ENCODE data around the gene JUP. TPM values are rescaled to one million over a fixed set of nuclear protein-coding genes. Genes with fewer than 3 reads are reported as not detected.
"Not testable (repeated sequence)": the region's sequence is repeated elsewhere in the genome, so short reads cannot be mapped to it uniquely, and the experiment has no call there.

JUP gene
- total RNA-seq, 2 donors from 2014 or later, result 67.9 to 85.4 TPM

DNA sequence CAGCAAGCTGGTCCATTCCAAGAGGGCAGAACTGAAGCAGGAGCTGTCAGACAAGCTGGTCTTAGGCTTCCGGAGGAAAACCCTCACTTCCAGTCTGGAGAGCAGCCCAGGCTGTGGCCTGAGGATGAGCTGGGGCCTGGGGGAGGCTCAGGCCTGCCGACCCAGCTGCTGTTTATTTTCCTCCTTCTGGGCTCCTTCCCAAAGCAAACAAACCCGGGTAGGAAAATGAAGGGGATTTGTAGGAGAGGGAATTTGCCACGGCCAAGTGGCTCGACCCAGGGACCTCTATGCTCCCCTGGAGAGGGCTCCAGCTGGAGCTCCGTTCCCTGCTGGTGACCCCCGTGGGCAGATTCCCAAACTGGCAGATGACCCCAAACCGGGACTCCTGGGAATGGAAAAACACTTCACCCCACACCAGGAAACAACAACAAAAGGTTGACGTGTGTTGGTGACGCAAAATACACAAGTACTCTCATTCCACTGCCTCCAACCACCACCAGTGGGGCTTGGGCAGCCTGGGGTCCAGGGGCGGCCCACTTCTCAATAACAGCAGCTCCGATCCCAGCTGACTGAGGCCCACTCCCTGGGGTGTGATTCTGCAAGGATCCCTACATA is 8.8 kb downstream of the JUP start:
- peak; percentile 69 for ATAC-seq
- Histone ChIP-seq H3K4me1 (peaks cover 76% of the 10 kb centered on the region), H3K4me3 (no peak overlapping the region), H3K27ac (peak overlapping the region; percentile 86 to 91 (median 87)), H3K36me3 (replicated peaks in 1 of 2; ENCODE audit: insufficient read depth in 1 of 2, low read depth in 2 of 2) (no peaks in the 10 kb centered on the region), H3K9me3 (no peaks in the 10 kb centered on the region), H3K27me3 (no peaks in the 10 kb centered on the region)
- 6 to 7% methylated on average over 12 of the region's 12 CpGs for WGBS, 2 donors
- TF ChIP-seq CTCF (IDR thresholded peaks at IDR 0.05) (peak in 4 of 7 experiments; percentile 2 to 30 (median 16)), POLR2A (IDR thresholded peaks at IDR 0.05) (peak in 2 of 3 donors; percentile 14 to 24)
- intact Hi-C loops (cut with DNase I), result no loop called here
- DNase-seq, result peak; percentile 65 to 82 (median 80)

DNA sequence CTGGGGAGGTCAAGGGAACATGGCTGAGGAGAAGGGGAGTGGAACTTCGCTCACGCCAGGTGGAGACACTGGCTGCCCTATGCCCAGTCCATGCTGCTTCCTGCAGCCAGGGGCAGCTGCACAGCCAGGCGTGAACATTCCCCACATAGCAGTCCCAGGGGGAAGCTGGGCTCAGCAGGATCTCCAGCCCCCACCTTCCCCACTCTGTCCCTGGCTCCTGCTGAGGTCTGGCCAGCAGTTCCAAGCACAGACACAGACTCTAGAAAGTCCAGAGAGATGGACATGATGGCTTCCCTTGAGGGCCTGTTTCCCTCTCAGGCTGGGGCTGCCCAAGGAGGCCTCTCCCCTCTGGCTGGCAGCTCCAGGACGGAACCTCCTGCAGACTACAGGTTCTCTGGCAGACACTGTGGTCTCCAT is 9.3 kb downstream of the JUP start:
- peak in 6 of 7 experiments; percentile 11 to 60 (median 48) for TF ChIP-seq CTCF (IDR thresholded peaks at IDR 0.05)
- TF ChIP-seq POLR2A (IDR thresholded peaks at IDR 0.05), result peak in 1 of 3 donors; percentile 21
- 22 to 80% methylated on average over 2 to 4 of the region's 4 CpGs for WGBS, 2 donors
- Histone ChIP-seq H3K27ac (peak overlapping the region; percentile 86 to 91 (median 87)), H3K4me1 (peaks cover 76% of the 10 kb centered on the region), H3K27me3 (no peaks in the 10 kb centered on the region), H3K36me3 (replicated peaks in 1 of 2; ENCODE audit: insufficient read depth in 1 of 2, low read depth in 2 of 2) (no peaks in the 10 kb centered on the region), H3K4me3 (no peak overlapping the region), H3K9me3 (no peaks in the 10 kb centered on the region)
- ATAC-seq, result peak; percentile 47
- DNase-seq, result peak; percentile 38 to 63 (median 58)
- intact Hi-C loops (cut with DNase I), result no loop called here

- H3K27ac ChIP-seq, result peak overlapping the region in 3 of 4 donors; percentile 86 to 91 (median 88)
- ATAC-seq; H3K36me3 ChIP-seq (replicated peaks in 1 of 2; ENCODE audit: insufficient read depth in 1 of 2, low read depth in 2 of 2); H3K27me3 ChIP-seq; H3K4me3 ChIP-seq; intact Hi-C loops (cut with DNase I); DNase-seq; H3K9me3 ChIP-seq: not testable (repeated sequence)
- H3K4me1 ChIP-seq, result peaks cover 74% of the 10 kb centered on the region
- WGBS, 2 donors, result 77 to 81% methylated on average over 14 of the region's 14 CpGs
Measured at GRCh38 chr17:41776262-41776900, 10.1 kb downstream of the JUP start.

DNA sequence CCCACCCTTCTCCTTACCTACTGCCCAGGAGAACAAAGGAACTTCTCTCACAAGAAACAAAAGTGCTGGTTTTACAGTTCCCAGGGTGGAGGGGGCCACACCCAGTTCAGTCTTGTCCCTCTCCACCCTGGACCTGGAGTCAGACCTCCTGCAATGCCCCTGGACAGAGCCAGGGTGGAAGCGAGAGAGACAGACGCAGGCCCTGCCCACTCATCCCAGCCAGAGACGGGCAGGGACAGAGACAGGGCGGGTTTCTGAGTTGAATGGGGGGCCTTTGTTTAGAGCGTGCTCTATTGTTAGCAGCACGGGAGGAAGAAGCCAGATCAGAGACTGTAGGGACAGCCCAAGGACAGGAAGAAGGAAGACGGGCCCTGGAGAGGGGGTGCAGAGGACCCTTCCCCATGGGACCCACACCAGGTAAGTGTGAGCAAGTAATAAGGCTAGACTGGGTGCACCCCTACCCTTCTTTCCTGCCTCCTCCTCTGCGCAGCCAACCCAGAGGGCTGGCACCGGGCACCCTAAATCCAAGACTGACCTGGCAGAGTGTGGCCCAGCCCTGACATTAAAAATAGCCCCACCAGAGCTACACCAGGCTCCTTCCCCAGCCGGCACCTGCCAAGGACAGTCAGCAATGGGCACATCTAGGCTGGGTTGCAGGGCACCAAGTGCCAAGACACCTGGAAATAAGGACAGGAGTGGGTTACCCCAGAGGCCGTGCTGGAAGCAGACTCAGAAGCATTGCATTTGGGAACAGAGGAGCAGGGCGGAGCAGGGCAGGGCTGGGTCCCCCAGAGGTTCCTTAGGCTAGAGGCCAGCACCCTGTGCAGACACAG is 10.9 kb downstream of the JUP start:
- H3K27me3 ChIP-seq, result no peaks in the 10 kb centered on the region
- ATAC-seq, result no peak
- H3K36me3 ChIP-seq (replicated peaks in 1 of 2; ENCODE audit: insufficient read depth in 1 of 2, low read depth in 2 of 2), result peaks cover 0 to 6% of the 10 kb centered on the region in 2 donors
- no peak overlapping the region for H3K4me3 ChIP-seq
- intact Hi-C loops (cut with DNase I), result no loop called here
- H3K9me3 ChIP-seq, result no peaks in the 10 kb centered on the region
- DNase-seq, result no peak
- H3K4me1 ChIP-seq, result peaks cover 72% of the 10 kb centered on the region
- H3K27ac ChIP-seq, result peak overlapping the region in 3 of 4 donors; percentile 86 to 91 (median 88)
- WGBS, 2 donors, result 67 to 68% methylated on average over 12 of the region's 12 CpGs
- TF ChIP-seq CTCF (IDR thresholded peaks at IDR 0.05) (no peak), POLR2A (IDR thresholded peaks at IDR 0.05) (no peak)

GRCh38 chr17:41773731-41774193 is 12.7 kb downstream of the JUP start:
- Histone ChIP-seq H3K27ac (peak overlapping the region; percentile 67 to 78 (median 75)), H3K9me3 (no peaks in the 10 kb centered on the region), H3K4me1 (peaks cover 65% of the 10 kb centered on the region), H3K36me3 (replicated peaks in 1 of 2; ENCODE audit: insufficient read depth in 1 of 2, low read depth in 2 of 2) (peaks cover 11 to 15% of the 10 kb centered on the region in 2 donors), H3K4me3 (no peak overlapping the region), H3K27me3 (no peaks in the 10 kb centered on the region)
- ATAC-seq (no peak), DNase-seq (no peak)
- TF ChIP-seq CTCF (IDR thresholded peaks at IDR 0.05) (no peak), POLR2A (IDR thresholded peaks at IDR 0.05) (no peak)
- intact Hi-C loops (cut with DNase I), result no loop called here
- WGBS, 2 donors, result 55 to 57% methylated on average over 6 to 8 of the region's 8 CpGs

All from body of pancreas (tissue), 4 donors.